ENCODE data around the gene STK35. TPM values are rescaled to one million over a fixed set of nuclear protein-coding genes. Genes with fewer than 3 reads are reported as not detected.
A peak's percentile ranks its signal among the peaks of the same experiment; 100 is the strongest.

The STK35 gene
- total RNA-seq, 1 donor from 2014 or later, result 20.0 TPM

GRCh38 chr20:2108498-2108897 lies 6.9 kb downstream of the STK35 start:
- no peak for TF ChIP-seq CTCF (IDR thresholded peaks at IDR 0.05; ENCODE audit: insufficient read depth, low read length, severe bottlenecking)

GRCh38 chr20:2108987-2109386 lies 7.4 kb downstream of the STK35 start:
- no peak for FAIRE-seq
- H3K27me3 ChIP-seq (ENCODE audit: control insufficient read depth, insufficient read depth, low read length), result no peaks in the 10 kb centered on the region
- peaks cover 1% of the 10 kb centered on the region for H3K36me3 ChIP-seq (ENCODE audit: control insufficient read depth, insufficient read depth, low read length)
- TF ChIP-seq CTCF (IDR thresholded peaks at IDR 0.05; ENCODE audit: insufficient read depth, low read length, severe bottlenecking), result no peak
- peak; percentile 90 for DNase-seq (ENCODE audit: low read depth)
- H3K4me3 ChIP-seq (ENCODE audit: low read depth, low read length), result no peak overlapping the region

More at GRCh38 chr20:2108498-2108897, 6.9 kb downstream of the STK35 start:
- no peak overlapping the region for H3K4me3 ChIP-seq (ENCODE audit: low read depth, low read length)
- FAIRE-seq, result no peak
- H3K27me3 ChIP-seq (ENCODE audit: control insufficient read depth, insufficient read depth, low read length), result no peaks in the 10 kb centered on the region
- no peak for DNase-seq (ENCODE audit: low read depth)
- peaks cover 1% of the 10 kb centered on the region for H3K36me3 ChIP-seq (ENCODE audit: control insufficient read depth, insufficient read depth, low read length)

DNA sequence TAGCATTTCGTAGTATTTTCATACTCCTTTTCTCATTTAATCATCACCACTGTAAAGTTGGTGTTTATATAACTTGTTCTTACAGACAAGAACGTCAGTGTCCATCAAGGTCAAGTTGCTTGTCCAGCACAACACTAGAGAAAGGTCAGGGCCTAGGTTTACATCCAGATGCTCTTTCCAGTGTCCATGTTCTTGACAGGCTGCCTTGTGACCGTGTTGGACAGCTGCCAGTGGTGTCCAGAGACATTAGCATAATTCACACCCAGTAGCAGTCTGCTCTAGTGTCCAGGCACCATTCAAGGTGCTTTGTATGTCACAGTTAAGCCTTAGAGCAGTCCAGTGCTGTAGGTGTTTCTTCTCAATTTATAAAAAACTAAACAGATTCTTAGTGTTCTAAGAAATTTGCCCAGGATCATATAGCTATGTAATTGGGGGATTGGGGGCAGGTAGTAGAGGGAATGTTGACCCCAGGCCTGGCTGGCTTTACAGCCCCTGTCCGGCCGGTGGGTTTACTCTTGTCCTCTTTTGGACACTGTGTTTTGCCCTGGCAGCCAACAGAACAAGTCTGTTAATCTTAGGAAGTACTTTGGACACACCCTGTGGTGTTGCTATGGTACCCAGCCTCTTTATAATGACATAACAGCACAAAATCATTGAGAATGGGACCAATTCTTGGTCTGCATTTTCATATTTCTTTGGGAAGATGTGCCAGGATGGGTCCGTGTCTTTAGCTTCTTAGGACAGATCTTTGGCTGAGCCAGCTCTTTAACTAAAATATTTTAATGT lies 8.0 kb downstream of the STK35 start:
- TF ChIP-seq CTCF (IDR thresholded peaks at IDR 0.05; ENCODE audit: insufficient read depth, low read length, severe bottlenecking), result no peak
- Histone ChIP-seq H3K4me3 (ENCODE audit: low read depth, low read length) (no peak overlapping the region), H3K27me3 (ENCODE audit: control insufficient read depth, insufficient read depth, low read length) (no peaks in the 10 kb centered on the region), H3K36me3 (ENCODE audit: control insufficient read depth, insufficient read depth, low read length) (peaks cover 1% of the 10 kb centered on the region)
- DNase-seq (ENCODE audit: low read depth), result no peak
- no peak for FAIRE-seq

DNA sequence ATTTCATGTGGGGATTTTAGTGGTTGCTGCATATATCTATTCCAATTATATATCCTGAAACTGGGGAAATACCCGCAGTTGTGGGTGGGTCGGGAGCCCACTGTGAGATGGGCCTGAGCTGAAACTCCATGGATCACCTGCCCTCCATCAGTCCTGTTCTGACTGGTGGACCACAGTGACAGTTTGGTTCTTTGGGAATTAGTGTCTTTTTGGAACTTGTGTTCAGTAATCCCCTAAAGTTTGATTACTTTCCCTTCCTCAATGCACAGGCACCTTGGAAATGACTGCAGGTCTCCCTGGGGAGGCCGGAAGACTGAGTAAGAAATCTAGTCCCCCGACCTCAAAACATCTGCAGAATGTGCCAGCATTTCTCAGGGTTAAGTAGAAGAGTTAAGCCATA lies 11.3 kb downstream of the STK35 start:
- DNase-seq (ENCODE audit: low read depth) (no peak), FAIRE-seq (no peak)
- no peak for TF ChIP-seq CTCF (IDR thresholded peaks at IDR 0.05; ENCODE audit: insufficient read depth, low read length, severe bottlenecking)
- no peaks in the 10 kb centered on the region for H3K27me3 ChIP-seq (ENCODE audit: control insufficient read depth, insufficient read depth, low read length)
- peaks cover 10% of the 10 kb centered on the region for H3K36me3 ChIP-seq (ENCODE audit: control insufficient read depth, insufficient read depth, low read length)
- H3K4me3 ChIP-seq (ENCODE audit: low read depth, low read length), result no peak overlapping the region

GRCh38 chr20:2114127-2114959 lies 12.7 kb downstream of the STK35 start:
- H3K36me3 ChIP-seq (ENCODE audit: control insufficient read depth, insufficient read depth, low read length), result peaks cover 10% of the 10 kb centered on the region
- FAIRE-seq (no peak), DNase-seq (ENCODE audit: low read depth) (no peak)
- no peak overlapping the region for H3K4me3 ChIP-seq (ENCODE audit: low read depth, low read length)
- no peak for TF ChIP-seq CTCF (IDR thresholded peaks at IDR 0.05; ENCODE audit: insufficient read depth, low read length, severe bottlenecking)
- no peaks in the 10 kb centered on the region for H3K27me3 ChIP-seq (ENCODE audit: control insufficient read depth, insufficient read depth, low read length)
